Mucosa of stomach (tissue), 1 donor: ENCODE measurements around the gene NMNAT2.
"Not testable (repeated sequence)": the region's sequence is repeated elsewhere in the genome, so short reads cannot be mapped to it uniquely, and the experiment has no call there.

Experiments
- H3K27me3 ChIP-seq: one replicate; pipeline ENCODE4 v1.7.0; 2013; ENCODE audit warnings: mild to moderate bottlenecking, low read length; ENCODE audit not compliant: control insufficient read depth, insufficient read depth
- H3K36me3 ChIP-seq: one replicate; pipeline ENCODE4 v1.7.0; 2013; ENCODE audit warnings: low read length; ENCODE audit not compliant: control insufficient read depth, insufficient read depth
- H3K4me1 ChIP-seq: one replicate; pipeline ENCODE4 v1.7.0; 2013; ENCODE audit warnings: mild to moderate bottlenecking, low read length; ENCODE audit not compliant: control insufficient read depth, insufficient read depth
- H3K4me3 ChIP-seq: one replicate; pipeline ENCODE4 v1.7.0; 2013; ENCODE audit warnings: low read length
- H3K9ac ChIP-seq: one replicate; pipeline ENCODE4 v1.7.0; 2013; ENCODE audit warnings: mild to moderate bottlenecking, low read length, moderate library complexity
- H3K9me3 ChIP-seq: one replicate; pipeline ENCODE4 v1.7.0; 2013; ENCODE audit warnings: mild to moderate bottlenecking, low read length, moderate library complexity; ENCODE audit not compliant: control insufficient read depth
- donor health status: Pancreatic carcinoma.

Gene NMNAT2

GRCh38 chr1:183246436-183246835, 171.7 kb downstream of the NMNAT2 start:
- Histone ChIP-seq H3K4me1 (peaks cover 5% of the 10 kb centered on the region), H3K4me3 (no peak overlapping the region), H3K27me3 (no peaks in the 10 kb centered on the region), H3K9ac (no peak overlapping the region), H3K9me3 (no peaks in the 10 kb centered on the region), H3K36me3 (no peaks in the 10 kb centered on the region)

GRCh38 chr1:183245357-183245756, 172.8 kb downstream of the NMNAT2 start:
- H3K27me3 ChIP-seq, result no peaks in the 10 kb centered on the region
- no peak overlapping the region for H3K4me3 ChIP-seq
- no peak overlapping the region for H3K9ac ChIP-seq
- no peaks in the 10 kb centered on the region for H3K36me3 ChIP-seq
- H3K4me1 ChIP-seq, result peaks cover 5% of the 10 kb centered on the region
- no peaks in the 10 kb centered on the region for H3K9me3 ChIP-seq

- H3K4me1 ChIP-seq, result peaks cover 5% of the 10 kb centered on the region
- no peaks in the 10 kb centered on the region for H3K9me3 ChIP-seq
- no peak overlapping the region for H3K4me3 ChIP-seq
- no peaks in the 10 kb centered on the region for H3K36me3 ChIP-seq
- H3K27me3 ChIP-seq, result no peaks in the 10 kb centered on the region
- no peak overlapping the region for H3K9ac ChIP-seq
Observed at GRCh38 chr1:183244466-183244865, 173.7 kb downstream of the NMNAT2 start.

- Histone ChIP-seq H3K4me1 (peaks cover 5% of the 10 kb centered on the region), H3K9me3 (no peaks in the 10 kb centered on the region), H3K36me3 (no peaks in the 10 kb centered on the region), H3K4me3 (no peak overlapping the region), H3K9ac (no peak overlapping the region), H3K27me3 (no peaks in the 10 kb centered on the region)
Observed at GRCh38 chr1:183243161-183244050, 174.8 kb downstream of the NMNAT2 start.

GRCh38 chr1:183242556-183242955, 175.6 kb downstream of the NMNAT2 start:
- Histone ChIP-seq H3K4me3 (no peak overlapping the region), H3K27me3 (no peaks in the 10 kb centered on the region), H3K9ac (no peak overlapping the region), H3K4me1 (peaks cover 5% of the 10 kb centered on the region), H3K36me3 (no peaks in the 10 kb centered on the region), H3K9me3 (no peaks in the 10 kb centered on the region)

- Histone ChIP-seq H3K36me3 (no peaks in the 10 kb centered on the region), H3K9me3 (no peaks in the 10 kb centered on the region), H3K27me3 (no peaks in the 10 kb centered on the region), H3K4me1 (no peaks in the 10 kb centered on the region), H3K4me3 (no peak overlapping the region), H3K9ac (no peak overlapping the region)
Observed at GRCh38 chr1:183241471-183241870, 176.7 kb downstream of the NMNAT2 start.

GRCh38 chr1:183240853-183241252, 177.3 kb downstream of the NMNAT2 start:
- H3K4me3 ChIP-seq, H3K9me3 ChIP-seq, H3K9ac ChIP-seq, H3K27me3 ChIP-seq, H3K36me3 ChIP-seq, H3K4me1 ChIP-seq: not testable (repeated sequence)

- Histone ChIP-seq H3K27me3 (no peaks in the 10 kb centered on the region), H3K9me3 (no peaks in the 10 kb centered on the region), H3K4me1 (no peaks in the 10 kb centered on the region)
Observed at GRCh38 chr1:183240526-183240825, 177.7 kb downstream of the NMNAT2 start.

GRCh38 chr1:183239793-183240525, 178.2 kb downstream of the NMNAT2 start:
- H3K9me3 ChIP-seq, result no peaks in the 10 kb centered on the region
- H3K9ac ChIP-seq, result no peak overlapping the region
- H3K4me3 ChIP-seq, result no peak overlapping the region
- H3K4me1 ChIP-seq, result peaks cover 5% of the 10 kb centered on the region
- H3K36me3 ChIP-seq, result no peaks in the 10 kb centered on the region
- H3K27me3 ChIP-seq, result no peaks in the 10 kb centered on the region

More at GRCh38 chr1:183240526-183240825, 177.7 kb downstream of the NMNAT2 start:
- no peak overlapping the region for H3K9ac ChIP-seq
- no peak overlapping the region for H3K4me3 ChIP-seq
- no peaks in the 10 kb centered on the region for H3K36me3 ChIP-seq

- H3K36me3 ChIP-seq, result no peaks in the 10 kb centered on the region
- peaks cover 12% of the 10 kb centered on the region for H3K4me1 ChIP-seq
- no peaks in the 10 kb centered on the region for H3K27me3 ChIP-seq
- H3K9me3 ChIP-seq, result no peaks in the 10 kb centered on the region
- no peak overlapping the region for H3K4me3 ChIP-seq
- H3K9ac ChIP-seq, result no peak overlapping the region
Observed at GRCh38 chr1:183239220-183239742, 178.9 kb downstream of the NMNAT2 start.

GRCh38 chr1:183238071-183238470, 180.1 kb downstream of the NMNAT2 start:
- Histone ChIP-seq H3K4me1 (peaks cover 15% of the 10 kb centered on the region), H3K9me3 (no peaks in the 10 kb centered on the region), H3K4me3 (no peak overlapping the region), H3K27me3 (no peaks in the 10 kb centered on the region), H3K36me3 (no peaks in the 10 kb centered on the region), H3K9ac (no peak overlapping the region)

GRCh38 chr1:183237046-183237445, 181.1 kb downstream of the NMNAT2 start:
- no peaks in the 10 kb centered on the region for H3K9me3 ChIP-seq
- no peak overlapping the region for H3K9ac ChIP-seq
- H3K4me1 ChIP-seq, result peaks cover 15% of the 10 kb centered on the region
- no peaks in the 10 kb centered on the region for H3K27me3 ChIP-seq
- no peaks in the 10 kb centered on the region for H3K36me3 ChIP-seq
- H3K4me3 ChIP-seq, result no peak overlapping the region
